Fibroblast of the aortic adventitia (primary cell): ENCODE data around the gene ZNF316. TPM values are rescaled to one million over a fixed set of nuclear protein-coding genes. Genes with fewer than 3 reads are reported as not detected.

Source experiments
- DNase-seq: peaks from one replicate; pipeline ENCODE4 v3.0.0-alpha.2; 2010; ENCODE audit warnings: low read depth
- H3K4me3 ChIP-seq: 2 replicates; pipeline ENCODE4 v1.5.1; 2011; ENCODE audit warnings: low read depth, mild to moderate bottlenecking, control low read depth, low read length, moderate library complexity
- CTCF ChIP-seq: IDR thresholded peaks from 2 replicates; pipeline ENCODE4 v1.5.1; 2011; ENCODE audit warnings: mild to moderate bottlenecking, low read length, control low read depth, inconsistent platforms; ENCODE audit not compliant: insufficient read depth
- total RNA-seq: library from RNA; depleted of rRNA; stranded (reverse); fragments of >200 nt; gene quantifications from 2 replicates; pipeline ENCODE4 v1.2.3, GENCODE V29; 2012; ENCODE audit warnings: low replicate concordance

The ZNF316 gene
- total RNA-seq, 1 donor, result 9.9 TPM

- H3K4me3 ChIP-seq, result peak within 1 kb of the TSS; percentile 38
- TF ChIP-seq CTCF, result no peak
- no peak for DNase-seq
Observed at GRCh38 chr7:6614953-6615722, 22.0 kb upstream of the ZNF316 start, which contains the start of gene ZNF853. TSS of gene ZNF853 (plus strand) at chr7:6615610. CDS start at chr7:6616175, 565 bp downstream.

- no peak for TF ChIP-seq CTCF
- DNase-seq, result no peak
- H3K4me3 ChIP-seq, result peak overlapping the region; percentile 38
Observed at GRCh38 chr7:6615723-6616555, 21.2 kb upstream of the ZNF316 start.

- H3K4me3 ChIP-seq, result no peak overlapping the region
- no peak for DNase-seq
- no peak for TF ChIP-seq CTCF
Observed at GRCh38 chr7:6616854-6617643, 20.1 kb upstream of the ZNF316 start.

- DNase-seq, result no peak
- no peak for TF ChIP-seq CTCF
- H3K4me3 ChIP-seq, result no peak overlapping the region
Observed at GRCh38 chr7:6618621-6619020, 18.5 kb upstream of the ZNF316 start.

- TF ChIP-seq CTCF, result no peak
- no peak overlapping the region for H3K4me3 ChIP-seq
Observed at GRCh38 chr7:6619961-6620360, 17.2 kb upstream of the ZNF316 start.

More at GRCh38 chr7:6619961-6620360, 17.2 kb upstream of the ZNF316 start:
- no peak for DNase-seq
